H7 (cell line): ENCODE data around the gene OR10A4. TPM values are rescaled to one million over a fixed set of nuclear protein-coding genes. Genes with fewer than 3 reads are reported as not detected.
"Not testable (repeated sequence)": the region's sequence is repeated elsewhere in the genome, so short reads cannot be mapped to it uniquely, and the experiment has no call there.

Source experiments
- DNase-seq: peaks from one replicate; pipeline ENCODE4 v3.0.0; 2012
- H3K27me3 ChIP-seq: 2 replicates; pipeline ENCODE4 v1.6.0; 2011; ENCODE audit warnings: mild to moderate bottlenecking, low read length; ENCODE audit not compliant: control insufficient read depth, insufficient read depth
- H3K36me3 ChIP-seq: replicated peaks from 2 replicates; pipeline ENCODE4 v1.5.1; 2011; ENCODE audit warnings: low read length; ENCODE audit not compliant: control insufficient read depth, insufficient read depth
- H3K4me3 ChIP-seq: 2 replicates; pipeline ENCODE4 v1.5.1; 2011; ENCODE audit warnings: low read depth, mild to moderate bottlenecking, control low read depth, low read length, moderate library complexity; ENCODE audit not compliant: insufficient read depth
- total RNA-seq: library from RNA; depleted of rRNA; stranded (reverse); fragments of >200 nt; shearing (Covaris generic); gene quantifications from 2 replicates; pipeline ENCODE4 v1.2.3, GENCODE V29; 2014; rRNA removed

Gene OR10A4
- total RNA-seq, result not detected in 2 replicates

- no peak for DNase-seq
- H3K27me3 ChIP-seq, result no peaks in the 10 kb centered on the region
These were observed at the start of gene OR10A4 for GRCh38 chr11:6876325-6876724. OR10A4 (plus strand) TSS chr11:6876625; CDS start chr11:6876648, 23 bp downstream.

GRCh38 chr11:6828103-6828502, 48.3 kb upstream of the OR10A4 start:
- DNase-seq, result no peak
- Histone ChIP-seq H3K36me3 (no peaks in the 10 kb centered on the region), H3K27me3 (no peaks in the 10 kb centered on the region), H3K4me3 (no peak overlapping the region)

More at GRCh38 chr11:6876325-6876724, at the start of gene OR10A4:
- Histone ChIP-seq H3K4me3 (no peak within 1 kb of the TSS), H3K36me3 (no peaks in the 10 kb centered on the region)

- Histone ChIP-seq H3K27me3 (no peaks in the 10 kb centered on the region), H3K4me3 (no peak overlapping the region), H3K36me3 (no peaks in the 10 kb centered on the region)
- no peak for DNase-seq
These were observed 43.1 kb upstream of the OR10A4 start for GRCh38 chr11:6833356-6833755.

GRCh38 chr11:6834021-6834420, 42.4 kb upstream of the OR10A4 start:
- Histone ChIP-seq H3K4me3 (no peak overlapping the region), H3K27me3 (no peaks in the 10 kb centered on the region), H3K36me3 (no peaks in the 10 kb centered on the region)
- no peak for DNase-seq

GRCh38 chr11:6841694-6842093, 34.7 kb upstream of the OR10A4 start:
- Histone ChIP-seq H3K36me3 (no peaks in the 10 kb centered on the region), H3K4me3 (no peak overlapping the region), H3K27me3 (no peaks in the 10 kb centered on the region)
- DNase-seq, result no peak

GRCh38 chr11:6843670-6844069, 32.8 kb upstream of the OR10A4 start:
- Histone ChIP-seq H3K36me3 (no peaks in the 10 kb centered on the region), H3K27me3 (no peaks in the 10 kb centered on the region), H3K4me3 (no peak overlapping the region)
- no peak for DNase-seq

- no peak for DNase-seq
- Histone ChIP-seq H3K27me3 (no peaks in the 10 kb centered on the region), H3K4me3 (no peak overlapping the region), H3K36me3 (no peaks in the 10 kb centered on the region)
These were observed 32.1 kb upstream of the OR10A4 start for GRCh38 chr11:6844356-6844755.

- DNase-seq, result no peak
- no peaks in the 10 kb centered on the region for H3K36me3 ChIP-seq
- no peak within 1 kb of the TSS for H3K4me3 ChIP-seq
- H3K27me3 ChIP-seq, result no peaks in the 10 kb centered on the region
These were observed 31.0 kb upstream of the OR10A4 start, which contains the start of gene OR10A5 for GRCh38 chr11:6845383-6845782. OR10A5 (plus strand) TSS chr11:6845683; CDS start chr11:6845683, 0 bp downstream.

- no peak overlapping the region for H3K4me3 ChIP-seq
- H3K36me3 ChIP-seq, result no peaks in the 10 kb centered on the region
- no peaks in the 10 kb centered on the region for H3K27me3 ChIP-seq
- DNase-seq, result no peak
These were observed 25.9 kb upstream of the OR10A4 start for GRCh38 chr11:6850526-6850925.

GRCh38 chr11:6854801-6855200, 21.6 kb upstream of the OR10A4 start:
- not testable (repeated sequence) for H3K36me3 ChIP-seq, H3K27me3 ChIP-seq, H3K4me3 ChIP-seq, DNase-seq

- Histone ChIP-seq H3K36me3 (no peaks in the 10 kb centered on the region), H3K27me3 (no peaks in the 10 kb centered on the region), H3K4me3 (no peak overlapping the region)
- no peak for DNase-seq
These were observed 20.4 kb upstream of the OR10A4 start for GRCh38 chr11:6855971-6856541.

GRCh38 chr11:6856871-6857270, 19.6 kb upstream of the OR10A4 start:
- no peaks in the 10 kb centered on the region for H3K27me3 ChIP-seq
- DNase-seq, result no peak
- no peak overlapping the region for H3K4me3 ChIP-seq
- H3K36me3 ChIP-seq, result no peaks in the 10 kb centered on the region

GRCh38 chr11:6862961-6863360, 13.5 kb upstream of the OR10A4 start, which contains the start of gene OR10A2:
OR10A2 (plus strand) TSS chr11:6863057; CDS start chr11:6869755, 6,698 bp downstream.
- no peaks in the 10 kb centered on the region for H3K27me3 ChIP-seq
- no peak within 1 kb of the TSS for H3K4me3 ChIP-seq
- DNase-seq, result peak; percentile 2
- H3K36me3 ChIP-seq, result no peaks in the 10 kb centered on the region

GRCh38 chr11:6864438-6864837, 12.0 kb upstream of the OR10A4 start:
- H3K27me3 ChIP-seq, result no peaks in the 10 kb centered on the region
- H3K4me3 ChIP-seq, result no peak overlapping the region
- H3K36me3 ChIP-seq, result no peaks in the 10 kb centered on the region
- DNase-seq, result no peak

- H3K4me3 ChIP-seq, result no peak overlapping the region
- no peaks in the 10 kb centered on the region for H3K36me3 ChIP-seq
- DNase-seq, result no peak
- H3K27me3 ChIP-seq, result no peaks in the 10 kb centered on the region
These were observed 5.1 kb upstream of the OR10A4 start for GRCh38 chr11:6871278-6871677.

GRCh38 chr11:6875761-6876160, 664 bp upstream of the OR10A4 start:
- no peak for DNase-seq
- H3K4me3 ChIP-seq, result no peak overlapping the region
- H3K27me3 ChIP-seq, result no peaks in the 10 kb centered on the region
- no peaks in the 10 kb centered on the region for H3K36me3 ChIP-seq
